A204.1 (cell line): ENCODE results near the gene ZNF428.
"Not testable (repeated sequence)": the region's sequence is repeated elsewhere in the genome, so short reads cannot be mapped to it uniquely, and the experiment has no call there.

ENCODE experiments used
- FAIRE-seq: peaks from 2 replicates; lab custom pipeline; 2012; peaks lifted over from hg19 to GRCh38; lab: Jason Lieb, UNC

ZNF428 gene

DNA sequence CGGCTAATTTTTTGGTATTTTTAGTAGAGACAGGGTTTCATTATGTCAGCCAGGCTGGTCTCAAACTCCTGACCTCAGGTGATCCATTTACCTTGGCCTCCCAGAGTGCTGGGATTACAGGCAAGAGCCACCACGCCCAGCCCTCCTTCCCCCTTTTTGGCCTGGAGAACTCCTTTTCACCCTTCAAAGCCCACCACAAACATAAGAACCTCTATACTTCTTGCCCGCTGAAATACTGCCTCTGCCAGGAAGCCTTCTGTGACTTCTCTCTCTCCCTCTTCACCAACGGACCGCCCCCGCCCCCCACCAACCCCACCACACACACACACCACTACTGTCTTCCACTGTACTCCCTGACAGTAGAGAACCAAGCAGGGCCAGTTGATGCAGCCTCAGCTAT is 2.5 kb downstream of the ZNF428 start:
- FAIRE-seq, result no peak

- no peak for FAIRE-seq
These were observed 3.1 kb downstream of the ZNF428 start for GRCh38 chr19:43616306-43616705.

DNA sequence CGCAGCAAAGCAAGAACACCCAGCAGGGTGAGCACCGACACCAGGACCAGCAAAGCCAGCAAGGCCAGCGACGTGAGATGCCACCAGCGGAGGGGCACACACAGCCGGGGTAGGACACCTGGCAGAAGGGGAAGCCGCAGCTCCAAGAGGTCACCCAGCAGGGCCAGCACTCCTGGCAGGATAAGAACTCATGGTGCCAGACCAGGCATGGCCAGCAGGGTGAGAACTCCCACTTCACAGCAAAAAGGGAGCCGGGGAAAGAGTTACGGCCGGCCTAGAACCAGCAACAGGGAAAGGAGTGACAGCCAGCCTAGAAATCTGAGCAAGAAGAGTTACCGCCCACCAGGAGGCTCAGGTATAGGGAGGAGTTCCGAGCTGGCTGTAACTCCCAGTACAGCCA is 7.1 kb downstream of the ZNF428 start:
- no peak for FAIRE-seq

DNA sequence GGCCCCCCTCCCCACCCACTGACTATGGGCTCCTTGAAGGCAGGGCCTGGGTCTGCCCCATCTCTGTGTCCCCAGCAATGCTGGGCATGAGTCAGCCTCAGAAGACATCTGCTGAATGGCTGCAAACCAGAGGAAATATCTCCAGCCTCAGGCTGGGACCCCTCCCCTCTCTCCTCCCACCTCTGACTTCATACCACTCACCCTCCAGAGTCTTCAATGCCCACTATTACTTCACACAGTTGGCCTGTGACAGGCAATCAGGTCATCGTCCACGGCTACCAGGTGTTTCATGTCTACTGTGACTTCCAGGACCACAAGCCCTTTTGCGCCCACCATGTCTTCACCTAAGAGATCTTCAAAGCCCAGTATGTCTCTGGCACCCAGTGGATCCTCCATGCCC is 7.6 kb downstream of the ZNF428 start, which contains the start of gene SRRM5:
Gene SRRM5 (plus strand): TSS at position 301 of the 400 bp plus-strand sequence. CDS start 34 bp downstream, at position 335.
- FAIRE-seq, result no peak

GRCh38 chr19:43610493-43610892 is 8.9 kb downstream of the ZNF428 start:
- no peak for FAIRE-seq

DNA sequence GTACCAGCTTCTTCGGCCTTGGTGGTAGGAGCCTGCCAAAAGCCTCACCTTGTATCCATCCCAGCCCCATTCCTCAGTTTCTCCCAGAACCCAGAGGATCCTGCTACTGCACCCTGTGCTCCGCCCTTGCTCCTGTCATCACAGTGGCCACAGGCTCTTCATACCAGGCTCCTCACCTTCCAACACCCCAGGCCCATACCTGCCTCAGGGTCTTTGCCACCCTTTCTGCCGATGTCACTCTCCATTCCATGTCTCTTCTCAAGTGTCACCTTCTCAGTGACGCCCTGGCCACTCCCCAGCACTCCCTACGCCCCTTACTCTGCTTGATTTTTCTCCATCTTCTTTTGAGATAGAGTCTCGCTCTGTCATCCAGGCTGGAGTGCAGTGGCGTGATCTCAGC is 9.6 kb downstream of the ZNF428 start:
- FAIRE-seq, result no peak

GRCh38 chr19:43607238-43608205 is 11.9 kb downstream of the ZNF428 start:
- FAIRE-seq, result no peak

- no peak for FAIRE-seq
These were observed 12.7 kb downstream of the ZNF428 start for GRCh38 chr19:43606569-43607229.

DNA sequence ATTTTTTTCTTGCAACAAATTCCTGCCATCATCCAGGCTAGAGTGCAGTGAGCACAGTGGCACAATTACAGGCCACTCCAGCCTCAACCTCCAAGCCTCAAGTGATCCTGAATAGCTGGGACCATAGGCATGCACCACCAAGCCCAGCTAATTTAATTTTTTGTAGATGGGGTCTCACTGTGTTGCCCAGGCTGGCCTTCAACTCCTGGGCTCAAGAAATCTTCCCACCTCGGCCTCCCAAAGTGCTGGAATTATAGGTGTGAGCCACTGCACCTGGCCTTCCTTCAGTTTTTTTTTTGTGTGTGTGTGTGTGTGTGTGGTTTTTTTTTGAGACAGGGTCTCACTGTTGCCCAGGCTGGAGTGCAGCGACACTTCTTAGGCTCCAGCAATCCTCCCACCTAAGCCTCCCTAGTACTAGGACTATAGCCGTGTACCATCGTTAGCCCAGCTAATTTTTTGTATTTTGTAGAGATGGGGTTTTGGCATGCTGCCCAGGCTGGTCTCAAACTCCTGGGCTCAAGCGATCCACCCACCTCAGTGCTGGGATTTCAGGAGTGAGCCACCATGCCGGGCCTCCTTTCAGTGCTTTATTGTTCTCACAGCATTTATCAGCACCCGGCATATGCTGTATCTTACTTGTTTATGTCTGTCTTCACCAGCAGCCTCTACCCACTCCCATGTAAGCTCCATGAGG is 13.4 kb downstream of the ZNF428 start:
- FAIRE-seq, result no peak

GRCh38 chr19:43600326-43600725 is 19.1 kb downstream of the ZNF428 start:
- FAIRE-seq, result not testable (repeated sequence)

DNA sequence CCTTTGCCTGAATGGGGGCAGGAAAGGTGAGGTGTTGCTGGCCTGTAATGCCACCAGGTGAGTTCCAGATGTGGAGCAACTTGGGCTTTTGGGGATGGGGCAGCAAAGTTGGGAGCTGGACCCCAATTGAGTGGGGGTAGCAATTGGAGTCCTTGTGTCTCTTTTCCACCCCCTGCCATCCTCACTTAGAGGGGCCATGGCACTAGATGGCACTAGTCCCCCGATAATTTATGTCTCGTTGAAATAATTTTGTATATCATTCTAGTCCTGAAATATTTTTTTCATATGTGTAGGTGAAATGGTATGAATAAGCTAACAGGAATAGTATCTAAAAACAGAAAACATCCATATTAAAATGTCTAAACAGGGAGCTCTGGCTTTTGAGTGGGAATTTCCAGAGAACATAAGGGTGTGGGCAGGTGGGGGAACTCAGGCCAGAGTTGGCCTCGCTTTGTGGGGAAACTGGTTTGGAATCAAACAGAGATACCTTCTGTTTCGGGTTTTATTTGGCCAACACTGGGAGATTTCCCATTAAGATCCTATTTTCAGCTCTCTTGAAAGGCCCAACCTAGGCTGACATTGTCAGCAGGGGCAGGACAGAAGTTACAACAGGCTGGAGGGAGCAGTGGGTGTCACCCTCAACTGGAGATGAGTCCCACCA is 19.7 kb downstream of the ZNF428 start:
- no peak for FAIRE-seq

- no peak for FAIRE-seq
These were observed 20.8 kb downstream of the ZNF428 start for GRCh38 chr19:43598445-43599240.

DNA sequence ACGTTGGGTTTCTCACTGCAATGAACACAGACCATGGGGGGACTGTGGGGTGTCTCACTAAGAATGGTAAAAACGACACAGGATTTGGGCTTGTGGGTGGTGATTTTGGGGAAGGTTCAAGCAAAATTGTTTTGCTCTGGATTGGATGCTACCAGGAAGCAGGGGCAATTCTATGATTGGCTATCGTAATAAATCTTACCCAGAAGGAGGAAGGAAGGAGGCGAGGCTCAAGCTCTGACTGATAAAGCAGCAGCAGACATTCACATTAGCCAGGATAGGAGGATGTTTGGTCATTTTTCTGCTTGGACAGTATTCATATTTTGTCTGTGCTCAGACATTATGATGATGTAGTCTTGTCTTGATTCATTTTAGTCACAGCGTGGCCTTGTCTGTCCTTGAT is 21.6 kb downstream of the ZNF428 start:
- FAIRE-seq, result no peak

DNA sequence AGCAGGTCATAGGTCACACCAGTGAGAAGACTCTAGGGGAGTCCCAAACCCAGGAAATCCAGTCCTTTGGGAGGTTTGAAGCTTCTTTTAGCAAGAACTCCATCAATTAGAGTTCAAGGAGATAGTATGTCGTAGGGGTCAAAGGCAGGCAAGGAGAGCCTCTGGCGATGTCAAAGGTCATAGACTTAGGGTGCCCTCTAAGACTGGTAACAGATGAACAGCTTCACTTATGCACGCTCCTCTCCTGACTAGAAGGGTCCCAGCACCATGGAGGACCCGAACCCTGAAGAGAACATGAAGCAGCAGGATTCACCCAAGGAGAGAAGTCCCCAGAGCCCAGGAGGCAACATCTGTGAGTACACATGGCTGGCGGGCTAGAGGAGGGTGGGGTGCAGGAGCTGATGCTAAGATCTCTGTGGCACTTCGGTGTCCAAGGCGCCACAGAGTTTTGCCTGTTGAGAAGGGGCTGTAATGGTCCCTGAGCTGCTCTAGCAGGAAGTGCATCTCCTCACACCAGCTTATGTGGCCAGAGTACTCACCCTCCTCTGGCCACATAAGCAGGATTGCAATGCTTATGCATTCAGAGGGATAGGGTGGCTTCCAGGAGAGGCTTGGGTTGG is 22.5 kb downstream of the ZNF428 start:
- FAIRE-seq, result no peak

- FAIRE-seq, result peak; percentile 98
These were observed 23.2 kb downstream of the ZNF428 start, which contains the start of the genes IRGQ and ZNF576 for GRCh38 chr19:43595999-43596841. TSS of gene IRGQ (minus strand) at chr19:43596134. CDS start at chr19:43595338, 796 bp downstream. TSS of gene ZNF576 (plus strand) at chr19:43596595. CDS start at chr19:43597109, 514 bp downstream.

GRCh38 chr19:43595605-43595998 is 23.8 kb downstream of the ZNF428 start:
- FAIRE-seq, result no peak

DNA sequence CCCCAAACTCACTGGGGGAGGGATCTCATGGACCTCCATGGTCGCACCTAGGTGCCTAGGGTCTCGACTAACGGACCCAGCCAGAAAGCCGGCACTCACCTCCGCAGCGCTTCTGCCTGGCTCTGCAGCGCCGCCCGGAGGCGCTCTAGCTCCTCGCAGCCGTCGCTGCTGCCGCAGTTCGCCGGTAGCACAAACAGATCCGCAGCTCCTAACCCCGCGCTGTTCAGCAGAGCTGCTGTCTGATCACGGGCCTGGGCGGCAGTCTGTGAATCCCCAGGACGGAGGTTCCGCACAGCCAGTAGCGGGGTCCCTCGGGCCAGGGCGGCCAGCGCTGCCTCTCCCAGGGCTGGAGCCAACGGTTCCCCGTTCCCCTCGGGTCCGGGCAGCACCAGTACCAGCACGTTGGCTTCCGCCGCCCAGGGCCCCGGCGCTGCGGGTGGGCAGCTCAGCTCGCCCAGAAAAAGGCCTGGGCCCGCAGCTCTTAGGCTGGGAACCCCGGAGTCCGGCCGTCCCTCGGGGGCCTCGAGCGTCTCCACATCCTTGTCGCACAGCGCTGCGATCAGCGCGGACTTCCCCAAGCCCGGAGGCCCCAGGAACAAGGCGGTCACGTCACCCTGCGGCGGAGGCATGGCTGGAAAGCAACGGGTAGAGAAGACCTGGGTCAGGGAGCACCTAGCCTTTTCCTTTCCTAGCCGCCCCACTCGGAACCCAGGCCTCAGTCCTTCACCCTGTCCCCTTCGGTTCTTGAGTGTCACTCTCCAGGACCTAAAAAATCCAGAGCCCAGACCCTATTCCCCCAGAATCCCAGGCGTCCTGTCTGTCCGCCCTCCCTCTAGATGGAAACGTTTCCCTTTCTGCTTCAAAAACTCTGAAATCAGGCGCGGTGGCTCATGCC is 24.5 kb downstream of the ZNF428 start:
- FAIRE-seq, result no peak

GRCh38 chr19:43594081-43594697 is 25.2 kb downstream of the ZNF428 start:
- FAIRE-seq, result no peak
